ENCODE measurements around the gene SLC24A4. TPM values are rescaled to one million over a fixed set of nuclear protein-coding genes. Genes with fewer than 3 reads are reported as not detected.

SLC24A4 gene
- total and polyA plus RNA-seq, 12 donors, result 0.08 to 0.74 (median 0.24) TPM

DNA sequence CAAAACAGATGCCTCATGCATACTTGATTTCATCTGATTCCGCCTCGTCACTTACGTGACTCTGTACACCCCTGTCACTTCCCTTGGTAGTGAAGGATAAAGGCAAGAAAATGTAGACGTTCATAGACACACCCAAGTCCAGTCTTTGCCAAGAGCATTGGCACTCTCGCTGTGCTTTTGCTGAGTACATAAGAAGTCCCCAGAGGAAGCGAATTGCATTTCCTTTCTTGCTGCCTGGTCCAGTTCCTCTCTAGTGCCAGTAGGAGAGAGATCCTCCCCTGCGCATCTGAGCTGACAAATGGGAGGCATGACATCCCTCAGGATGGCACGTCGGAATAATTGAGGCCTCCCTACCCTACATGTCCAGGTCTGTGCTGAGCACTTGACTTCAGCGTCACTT lies 169.3 kb downstream of the SLC24A4 start:
- Histone ChIP-seq H3K4me3 (no peak overlapping the region), H3K9me3 (no peaks in the 10 kb centered on the region), H3K36me3 (no peaks in the 10 kb centered on the region), H3K27me3 (no peaks in the 10 kb centered on the region), H3K4me1 (peaks cover 0 to 81% (median 23%) of the 10 kb centered on the region in 9 donors), H3K27ac (peak overlapping the region in 4 of 10 donors; percentile 4 to 76 (median 12))
- peak; percentile 16 to 56 (median 40) for ATAC-seq
- 61 to 72% methylated on average over 10 of the region's 10 CpGs for WGBS, 2 donors
- TF ChIP-seq CTCF (IDR thresholded peaks at IDR 0.05), result peak in 1 of 9 donors; percentile 19
- peak in 1 of 2 donors; percentile 23 for DNase-seq
- intact Hi-C loops (cut with DNase I), result loop anchor here in 1 of 10 donors (10.0 kb wide), 1 partner anchor 183 kb away; no protein-coding TSS in a partner anchor

DNA sequence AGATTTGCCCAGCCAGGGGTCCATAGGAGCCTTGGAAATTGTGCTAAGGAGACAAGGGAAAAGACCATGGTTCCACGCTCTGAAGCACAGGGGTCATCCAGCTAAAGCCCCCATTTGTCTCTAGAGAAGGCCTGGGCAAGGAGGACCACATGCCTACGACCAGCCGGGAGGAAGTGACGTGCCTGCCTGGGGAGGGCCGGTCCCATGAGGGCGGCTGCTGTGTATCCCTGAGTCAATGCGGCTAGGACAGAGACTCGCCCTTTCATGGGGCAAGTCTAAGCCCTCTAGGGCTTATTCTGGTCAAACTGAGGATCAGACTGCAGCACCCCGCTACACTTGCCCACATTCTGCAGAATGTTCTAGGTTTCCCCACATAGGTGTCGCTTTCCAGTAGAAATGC lies 170.1 kb downstream of the SLC24A4 start:
- H3K4me1 ChIP-seq, result peaks cover 0 to 76% (median 16%) of the 10 kb centered on the region in 9 donors
- no peak for ATAC-seq

DNA sequence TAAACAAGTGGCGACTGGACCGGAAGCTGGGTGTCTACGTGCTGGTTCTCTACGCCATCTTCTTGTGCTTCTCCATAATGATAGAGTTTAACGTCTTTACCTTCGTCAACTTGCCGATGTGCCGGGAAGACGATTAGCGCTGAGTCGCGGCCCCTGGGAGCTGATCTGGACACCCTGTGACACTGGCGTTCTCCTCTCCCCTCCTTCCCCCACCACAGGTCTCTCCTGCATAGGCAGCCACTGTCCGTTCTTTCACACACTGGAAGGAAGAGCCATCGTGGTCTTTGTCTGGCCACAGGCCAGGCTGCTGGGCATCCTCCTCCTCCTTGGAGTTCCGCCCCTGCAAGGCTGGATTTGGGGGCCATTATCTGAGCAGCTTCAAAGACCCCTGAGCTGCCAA lies 170.5 kb downstream of the SLC24A4 start:
- no peak overlapping the region for H3K4me3 ChIP-seq
- no peaks in the 10 kb centered on the region for H3K27me3 ChIP-seq
- ATAC-seq (no peak), DNase-seq (peak in 1 of 2 donors; percentile 4)
- intact Hi-C loops (cut with DNase I), result loop anchor here in 1 of 10 donors (10.0 kb wide), 1 partner anchor 181 kb away; no protein-coding TSS in a partner anchor
- no peaks in the 10 kb centered on the region for H3K9me3 ChIP-seq
- WGBS, 2 donors, result 88 to 92% methylated on average over 16 of the region's 16 CpGs
- peak overlapping the region in 1 of 10 donors; percentile 31 for H3K27ac ChIP-seq
- no peaks in the 10 kb centered on the region for H3K36me3 ChIP-seq
- no peak for TF ChIP-seq CTCF (IDR thresholded peaks at IDR 0.05)
- peaks cover 0 to 75% (median 14%) of the 10 kb centered on the region in 9 donors for H3K4me1 ChIP-seq

More for the DNA sequence above, 170.1 kb downstream of the SLC24A4 start:
- H3K36me3 ChIP-seq, result no peaks in the 10 kb centered on the region
- intact Hi-C loops (cut with DNase I), result loop anchor here in 1 of 10 donors (10.0 kb wide), 1 partner anchor 182 kb away; no protein-coding TSS in a partner anchor
- no peak overlapping the region for H3K4me3 ChIP-seq
- WGBS, 2 donors, result 91 to 94% methylated on average over 10 of the region's 10 CpGs
- TF ChIP-seq CTCF (IDR thresholded peaks at IDR 0.05), result no peak
- DNase-seq, result peak in 1 of 2 donors; percentile 1
- no peaks in the 10 kb centered on the region for H3K27me3 ChIP-seq
- H3K27ac ChIP-seq, result peak overlapping the region in 1 of 10 donors; percentile 31
- no peaks in the 10 kb centered on the region for H3K9me3 ChIP-seq

DNA sequence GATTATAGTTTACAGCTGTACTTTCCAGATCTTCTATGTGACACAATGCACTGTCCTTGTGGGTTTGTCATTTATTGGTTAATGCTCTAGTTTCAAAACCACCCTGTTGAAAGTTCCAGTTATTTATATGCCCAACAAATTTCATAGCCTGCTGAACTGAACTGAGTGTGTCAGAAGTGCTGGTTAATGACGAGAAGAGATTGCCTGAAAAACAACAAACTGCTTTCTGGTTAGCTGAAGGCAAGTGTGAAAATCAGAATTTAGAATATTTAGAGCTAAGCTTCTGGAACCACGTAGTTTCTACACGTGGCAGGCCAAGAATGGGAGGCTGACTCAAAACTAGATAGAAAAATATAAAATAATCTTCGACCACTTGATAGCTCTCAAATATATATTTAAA lies 171.5 kb downstream of the SLC24A4 start:
- 82 to 89% methylated on average over 4 of the region's 4 CpGs for WGBS, 2 donors
- Histone ChIP-seq H3K4me1 (peaks cover 0 to 65% (median 9%) of the 10 kb centered on the region in 9 donors), H3K27ac (peak overlapping the region in 1 of 10 donors; percentile 8), H3K36me3 (no peaks in the 10 kb centered on the region), H3K9me3 (no peaks in the 10 kb centered on the region), H3K4me3 (no peak overlapping the region), H3K27me3 (no peaks in the 10 kb centered on the region)
- TF ChIP-seq CTCF (IDR thresholded peaks at IDR 0.05), result no peak
- ATAC-seq (no peak), DNase-seq (no peak)
- intact Hi-C loops (cut with DNase I), result loop anchor here in 1 of 10 donors (10.0 kb wide), 1 partner anchor 180 kb away; no protein-coding TSS in a partner anchor

All from heart right ventricle (tissue), 16 donors.